Bone marrow (tissue), 2 donors: ENCODE data around the gene SRMS.

ENCODE experiments used
- DNase-seq, 2 donors: peaks; one replicate each; lab custom pipeline; 2025; lab: John Stamatoyannopoulos, UW

The SRMS gene

GRCh38 chr20:63538204-63539091 lies 9.1 kb downstream of the SRMS start:
- DNase-seq: no peak

- peak; percentile 87 to 93 for DNase-seq
Observed at GRCh38 chr20:63537525-63538203, 9.9 kb downstream of the SRMS start.

GRCh38 chr20:63536997-63537524 lies 10.5 kb downstream of the SRMS start, which contains the start of gene PTK6:
TSS of gene PTK6 (minus strand) at chr20:63537376. CDS start at chr20:63537314, 62 bp downstream.
- peak in 1 of 2 donors; percentile 77 for DNase-seq

GRCh38 chr20:63536241-63536977 lies 11.1 kb downstream of the SRMS start:
- DNase-seq: no peak

- DNase-seq: no peak
Observed at GRCh38 chr20:63534831-63535651, 12.5 kb downstream of the SRMS start.

- no peak for DNase-seq
Observed at GRCh38 chr20:63534427-63534830, 13.1 kb downstream of the SRMS start.

GRCh38 chr20:63533871-63534393 lies 13.6 kb downstream of the SRMS start:
- no peak for DNase-seq

GRCh38 chr20:63533388-63533787 lies 14.2 kb downstream of the SRMS start:
- DNase-seq: no peak

GRCh38 chr20:63532449-63532971 lies 15.0 kb downstream of the SRMS start:
- DNase-seq: no peak

GRCh38 chr20:63531686-63532448 lies 15.7 kb downstream of the SRMS start:
- DNase-seq: no peak

GRCh38 chr20:63530788-63531160 lies 16.8 kb downstream of the SRMS start:
- no peak for DNase-seq

GRCh38 chr20:63529861-63530787 lies 17.4 kb downstream of the SRMS start:
- no peak for DNase-seq

- no peak for DNase-seq
Observed at GRCh38 chr20:63529180-63529860, 18.2 kb downstream of the SRMS start.

- DNase-seq: no peak
Observed at GRCh38 chr20:63527184-63527583, 20.4 kb downstream of the SRMS start.

- DNase-seq: no peak
Observed at GRCh38 chr20:63525971-63526370, 21.6 kb downstream of the SRMS start.

- DNase-seq: no peak
Observed at GRCh38 chr20:63525185-63525584, 22.4 kb downstream of the SRMS start.

GRCh38 chr20:63522981-63523611 lies 24.5 kb downstream of the SRMS start:
- DNase-seq: no peak
